Endometrial microvascular endothelial cells (primary cell): ENCODE data around the gene IFITM2. TPM values are rescaled to one million over a fixed set of nuclear protein-coding genes. Genes with fewer than 3 reads are reported as not detected.
"Not testable (repeated sequence)": the region's sequence is repeated elsewhere in the genome, so short reads cannot be mapped to it uniquely, and the experiment has no call there.

Source experiments
- in situ Hi-C: cut with HindIII; loops from 2 replicates; pipeline ENCODE4 v1.10.0; 2017; ENCODE audit warnings: low sequenced_read_pairs, low pct_unique_long_range_greater_than_20kb; ENCODE audit errors: inconsistent ontology term
- total RNA-seq: library from RNA; depleted of rRNA; stranded (reverse); fragments of >200 nt; gene quantifications from one replicate; pipeline ENCODE4 v1.2.3, GENCODE V29; 2015; ENCODE audit errors: inconsistent ontology term

The IFITM2 gene
- total RNA-seq, 1 donor from 2014 or later, result 233 TPM

DNA sequence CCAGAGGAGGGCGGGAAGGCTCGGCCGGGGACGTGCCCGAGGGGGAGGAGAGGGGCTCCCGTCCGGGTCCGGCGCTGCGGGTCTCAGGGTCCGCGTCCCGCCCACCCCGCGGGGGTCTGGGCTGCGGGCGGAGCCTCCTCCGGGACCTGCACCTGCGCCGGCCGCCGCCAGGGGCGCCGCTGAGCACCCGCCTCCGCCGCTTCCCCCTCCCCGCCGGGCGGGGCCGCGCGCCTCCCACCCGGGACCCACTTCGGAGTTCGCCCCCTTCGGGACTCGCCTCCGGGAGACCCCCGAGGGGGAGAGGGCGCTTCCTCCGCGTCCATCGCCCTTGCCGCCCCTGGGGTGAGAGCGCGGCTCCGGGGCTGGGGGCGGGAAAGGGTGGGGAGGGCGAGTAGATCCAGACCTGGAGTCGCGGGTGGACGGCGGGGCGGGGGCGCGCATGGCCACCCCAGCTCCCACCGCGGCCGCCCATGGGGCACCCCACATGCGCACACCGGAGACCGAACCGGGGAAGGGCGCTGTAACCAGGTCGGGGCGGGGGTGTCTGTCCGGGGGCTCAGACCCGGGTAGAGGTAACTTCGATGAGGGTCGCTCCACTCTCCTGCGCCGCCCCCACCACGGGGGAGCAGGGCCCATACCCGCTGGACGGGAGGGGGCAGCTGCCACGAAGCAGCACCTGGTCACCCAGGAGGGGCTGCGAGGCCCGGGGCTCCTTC, 10.9 kb downstream of the IFITM2 start:
- in situ Hi-C loops, result not testable (repeated sequence)

DNA sequence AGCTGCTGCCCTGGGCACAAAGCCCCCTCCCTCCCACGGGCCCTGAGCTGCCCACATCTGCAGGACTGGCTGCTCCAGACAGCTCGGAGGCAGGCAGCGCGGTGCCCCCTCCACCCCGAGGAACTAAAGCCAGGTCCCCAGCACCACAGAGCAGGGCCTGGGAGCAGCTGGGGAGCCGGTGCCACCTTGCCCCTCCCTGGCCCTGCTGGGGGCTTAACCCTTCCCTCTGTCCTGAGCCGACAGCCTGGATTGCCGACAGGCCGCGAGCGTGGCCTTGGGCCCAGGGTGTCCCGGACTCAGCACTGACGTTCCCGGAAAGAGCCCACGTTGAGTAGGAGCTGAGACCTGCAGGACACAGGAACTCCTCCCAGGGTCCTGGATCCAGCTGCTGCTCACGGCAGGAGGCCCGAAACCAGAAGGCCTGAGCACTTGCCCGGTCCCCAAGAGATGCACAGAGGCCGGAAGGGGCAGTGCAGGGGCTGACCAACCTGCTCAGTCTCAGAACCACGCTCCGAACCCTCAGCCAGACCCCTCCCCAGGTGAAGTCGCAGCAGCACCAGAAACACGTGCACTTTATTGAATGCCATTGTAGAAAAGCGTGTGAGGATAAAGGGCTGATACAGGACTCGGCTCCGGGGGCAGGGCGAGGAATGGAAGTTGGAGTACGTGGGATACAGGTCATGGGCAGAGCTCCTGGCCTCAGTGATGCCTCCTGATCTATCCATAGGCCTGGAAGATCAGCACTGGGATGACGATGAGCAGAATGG, 11.7 kb downstream of the IFITM2 start:
- in situ Hi-C loops, result not testable (repeated sequence)

GRCh38 chr11:319888-320273, 12.3 kb downstream of the IFITM2 start:
- in situ Hi-C loops, result not testable (repeated sequence)

DNA sequence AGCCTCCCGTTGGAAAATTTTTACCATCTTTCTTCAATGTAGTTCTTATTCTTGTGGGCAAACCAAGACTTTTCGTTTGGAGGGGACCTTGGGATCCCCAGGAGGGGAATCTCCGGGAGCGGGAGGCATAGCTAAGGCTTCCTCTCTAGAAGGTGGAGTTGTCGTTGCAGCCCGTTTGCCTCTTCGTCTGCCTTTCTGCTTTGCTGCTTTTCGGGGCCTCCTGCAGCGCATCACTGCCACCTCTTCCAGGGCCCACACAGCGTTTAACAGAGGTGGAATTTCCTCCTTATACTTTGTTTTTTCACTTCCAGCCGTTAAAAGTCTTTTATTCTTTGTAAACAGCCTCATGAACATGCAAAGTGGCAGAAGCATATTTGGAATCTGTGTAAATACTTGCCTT, 16.5 kb downstream of the IFITM2 start:
- in situ Hi-C loops, result no loop called here

GRCh38 chr11:324593-325517, 17.2 kb downstream of the IFITM2 start:
- in situ Hi-C loops, result not testable (repeated sequence)

DNA sequence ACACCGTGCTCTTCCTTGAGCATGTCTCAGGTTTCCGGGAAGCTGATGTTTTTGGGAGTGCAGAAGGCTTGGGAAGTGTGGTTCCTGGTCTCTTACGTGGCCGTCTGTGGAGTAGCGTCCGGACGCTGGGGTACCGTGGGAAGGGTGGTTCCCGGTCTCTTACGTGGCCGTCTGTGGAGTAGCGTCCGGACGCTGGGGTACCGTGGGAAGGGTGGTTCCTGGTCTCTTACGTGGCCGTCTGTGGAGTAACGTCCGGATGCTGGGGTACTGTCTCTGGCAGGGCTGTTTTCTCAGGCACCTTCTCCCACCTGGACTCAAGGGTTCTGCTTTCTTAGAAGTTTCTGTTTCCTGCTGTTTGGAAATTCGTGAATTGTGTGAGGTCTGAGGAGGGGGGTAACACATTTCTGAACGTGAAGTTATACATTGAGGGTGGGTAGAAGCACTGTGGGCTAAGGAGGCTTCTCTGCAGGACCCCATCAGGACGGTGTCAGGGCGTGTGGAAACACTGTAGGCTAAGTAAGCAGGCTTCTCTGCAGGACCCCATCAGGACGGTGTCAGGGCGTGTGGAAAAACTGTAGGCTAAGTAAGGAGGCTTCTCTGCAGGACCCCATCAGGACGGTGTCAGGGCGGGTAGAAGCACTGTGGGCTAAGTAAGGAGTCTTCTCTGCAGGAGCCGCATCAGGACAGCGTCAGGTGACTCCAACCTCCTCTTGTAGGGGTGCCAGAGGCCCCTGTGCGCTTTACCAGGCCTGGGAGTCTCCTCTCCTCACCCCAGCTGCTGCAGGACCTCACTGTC, 18.4 kb downstream of the IFITM2 start:
- in situ Hi-C loops, result no loop called here

GRCh38 chr11:326592-326841, 18.9 kb downstream of the IFITM2 start:
- in situ Hi-C loops, result no loop called here

GRCh38 chr11:326842-327580, 19.4 kb downstream of the IFITM2 start:
- in situ Hi-C loops, result no loop called here

GRCh38 chr11:327581-327923, 19.9 kb downstream of the IFITM2 start:
- in situ Hi-C loops, result no loop called here

GRCh38 chr11:328012-328411, 20.4 kb downstream of the IFITM2 start:
- in situ Hi-C loops, result no loop called here

GRCh38 chr11:328516-329100, 21.0 kb downstream of the IFITM2 start:
- in situ Hi-C loops, result not testable (repeated sequence)

DNA sequence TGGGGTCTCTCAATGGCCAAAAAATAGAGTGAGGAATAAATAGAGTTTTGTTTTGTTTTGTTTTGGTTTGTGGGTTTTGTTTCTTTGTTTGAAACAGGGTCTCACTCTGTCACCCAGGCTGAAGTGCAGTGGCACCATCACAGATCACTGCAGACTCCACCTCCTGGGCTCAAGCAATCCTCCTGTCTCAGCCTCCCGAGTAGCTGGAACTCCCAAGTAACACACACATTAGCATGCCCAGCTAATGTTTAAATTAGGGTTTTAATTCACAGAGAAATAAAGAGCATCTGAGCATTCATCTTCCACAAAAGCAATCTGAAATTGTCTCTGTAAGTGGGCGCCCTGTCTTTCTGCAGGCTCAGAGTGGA, 22.3 kb downstream of the IFITM2 start:
- in situ Hi-C loops, result no loop called here

DNA sequence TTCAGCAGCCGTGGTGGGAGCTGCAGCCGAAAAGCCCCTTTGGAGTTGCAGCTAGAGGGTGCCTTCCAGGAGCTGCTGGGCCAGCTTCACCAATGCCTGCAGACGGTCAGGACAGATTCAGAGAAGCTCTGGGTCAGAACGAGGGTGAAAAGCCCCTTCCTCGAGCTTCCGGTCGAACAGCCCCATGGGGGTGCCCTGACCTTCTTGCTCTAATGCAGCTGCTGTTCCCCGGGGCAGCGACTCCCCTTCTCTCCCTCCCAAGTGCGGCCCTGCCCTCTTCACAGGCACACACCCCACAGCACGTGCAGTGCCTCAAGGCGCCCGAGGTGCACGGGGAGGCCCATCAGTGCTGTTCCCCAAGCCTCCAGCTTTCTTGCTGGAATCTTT, 22.7 kb downstream of the IFITM2 start:
- in situ Hi-C loops, result no loop called here

DNA sequence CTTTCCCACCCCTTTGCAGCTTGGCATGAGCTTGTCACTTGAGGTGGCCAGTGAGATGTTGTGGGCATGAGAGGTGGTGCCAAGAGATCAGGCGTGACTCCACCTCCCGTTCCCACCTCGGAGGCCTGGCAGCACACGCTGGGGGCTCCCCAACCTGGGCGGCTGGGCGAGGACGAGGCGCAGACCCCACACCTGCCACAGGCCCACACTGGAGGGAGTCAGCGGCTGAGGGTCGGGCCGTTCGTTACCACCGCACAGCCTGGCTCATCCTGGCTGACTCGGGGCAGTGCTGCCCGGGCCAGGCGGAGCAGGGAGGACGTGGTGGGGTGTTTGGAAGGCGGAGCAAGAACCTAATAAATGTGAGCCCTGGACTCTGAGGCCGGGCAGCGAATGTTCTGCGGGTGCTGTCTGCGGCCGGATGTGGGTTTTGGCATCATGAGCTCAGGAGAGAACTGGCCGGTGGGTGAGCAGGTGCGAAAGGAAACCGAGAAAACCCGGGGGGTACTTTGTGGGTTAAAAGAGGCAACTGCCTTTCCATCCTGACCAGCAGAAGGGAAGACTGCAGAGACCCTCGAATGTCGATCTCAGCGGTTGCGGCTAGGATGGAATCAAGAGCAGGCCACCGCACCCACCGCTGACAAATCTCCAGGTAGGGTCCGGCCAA, 23.2 kb downstream of the IFITM2 start:
- in situ Hi-C loops, result no loop called here

GRCh38 chr11:331358-332060, 23.9 kb downstream of the IFITM2 start:
- in situ Hi-C loops, result no loop called here

GRCh38 chr11:332651-333480, 25.2 kb downstream of the IFITM2 start:
- in situ Hi-C loops, result no loop called here
